HG03064 (cell line): ENCODE measurements around the gene CYLD.

Experiments
- ATAC-seq: cut with Tn5 transposase; IDR thresholded peaks from one replicate; pipeline ENCODE4 v1.9.1; 2021; ENCODE audit warnings: low read depth; ENCODE audit not compliant: unreplicated experiment

The CYLD gene

DNA sequence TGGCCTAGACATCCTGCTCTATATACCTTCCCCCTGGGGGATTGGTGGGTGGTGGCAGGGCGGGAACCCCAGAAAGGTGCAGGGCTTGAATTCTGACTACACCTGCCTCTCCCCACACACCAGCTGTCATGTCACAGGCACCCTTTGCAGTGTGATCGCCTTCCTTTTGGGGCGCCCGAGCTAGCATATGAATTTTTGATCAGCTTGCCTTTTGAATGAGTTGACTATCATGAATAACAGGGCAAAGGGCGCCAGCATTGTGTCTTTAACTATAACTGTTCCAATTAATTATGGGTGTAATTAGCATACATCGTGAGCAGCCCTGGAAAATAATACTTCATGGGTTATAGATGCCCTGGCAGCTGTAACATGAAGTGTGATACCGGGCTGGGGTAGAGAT lies 72.7 kb downstream of the CYLD start:
- ATAC-seq: no peak

DNA sequence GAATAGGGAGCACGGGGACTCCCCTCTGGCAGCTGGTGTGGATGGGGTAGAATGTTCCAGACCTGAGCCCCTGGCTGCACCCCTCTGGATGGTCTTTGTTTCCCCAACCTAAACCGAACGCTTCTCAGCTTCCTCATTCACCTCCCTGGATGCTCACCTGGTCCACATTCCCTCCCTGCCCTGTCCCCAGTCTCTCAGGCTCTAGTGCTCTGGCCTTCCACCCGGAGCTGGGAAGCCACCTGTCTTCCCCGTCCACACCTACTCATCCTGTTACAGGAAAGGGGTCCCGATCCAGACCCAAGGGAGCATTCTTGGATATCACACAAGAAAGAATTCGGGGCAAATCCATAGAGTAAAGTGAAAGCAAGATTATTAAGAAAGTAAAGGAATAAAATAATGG lies 73.5 kb downstream of the CYLD start:
- ATAC-seq: no peak

DNA sequence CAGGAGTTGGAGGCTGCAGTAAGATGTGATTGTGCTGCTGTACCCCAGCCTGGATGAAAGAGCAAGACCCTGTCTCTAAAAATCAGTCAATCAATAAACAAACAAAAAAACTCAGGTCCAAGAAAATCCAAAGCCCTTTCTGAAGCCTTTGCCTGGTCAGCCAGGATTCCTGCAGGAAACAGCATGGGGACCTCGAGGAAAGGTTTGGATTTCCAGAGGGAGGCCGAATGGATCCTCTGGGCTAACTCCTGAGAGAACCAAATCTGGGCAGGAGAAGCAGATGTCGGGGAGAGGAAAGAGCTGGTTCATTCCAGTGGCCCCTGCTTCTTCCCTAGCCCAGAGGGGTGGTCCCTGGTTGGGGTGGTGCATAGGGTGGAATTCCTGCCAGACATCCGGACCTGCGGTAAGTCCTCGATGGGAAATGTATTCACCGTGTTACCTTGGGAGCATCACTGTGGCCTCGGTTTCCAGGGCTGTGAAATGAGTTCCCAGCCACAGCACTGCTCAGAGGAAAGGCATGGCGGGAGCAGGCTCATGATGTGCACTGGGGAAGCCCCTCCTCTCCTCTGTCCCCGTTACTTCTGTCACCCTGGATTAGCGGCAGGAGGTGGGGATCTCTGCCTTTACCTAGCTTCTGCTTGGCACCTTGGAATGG lies 75.1 kb downstream of the CYLD start:
- ATAC-seq: no peak

DNA sequence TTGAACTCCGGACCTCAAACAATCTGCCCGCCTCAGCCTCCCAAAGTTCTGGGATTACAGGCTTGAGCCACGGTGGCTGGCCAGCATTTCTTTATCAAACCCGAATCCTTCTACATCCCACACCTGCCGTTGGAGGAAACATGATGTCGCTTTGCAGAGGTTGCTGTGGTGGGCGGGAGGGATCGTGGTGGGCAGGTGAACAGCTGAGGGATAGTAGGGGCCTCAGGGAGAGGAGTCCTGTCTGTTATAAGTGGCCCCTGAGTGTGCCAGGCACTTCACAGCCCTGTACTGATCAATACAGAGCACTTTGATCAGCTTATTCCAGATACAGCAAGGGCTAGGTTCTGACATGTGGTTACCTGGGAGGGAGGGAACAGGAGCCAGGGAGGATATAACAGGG lies 76.5 kb downstream of the CYLD start:
- no peak for ATAC-seq

DNA sequence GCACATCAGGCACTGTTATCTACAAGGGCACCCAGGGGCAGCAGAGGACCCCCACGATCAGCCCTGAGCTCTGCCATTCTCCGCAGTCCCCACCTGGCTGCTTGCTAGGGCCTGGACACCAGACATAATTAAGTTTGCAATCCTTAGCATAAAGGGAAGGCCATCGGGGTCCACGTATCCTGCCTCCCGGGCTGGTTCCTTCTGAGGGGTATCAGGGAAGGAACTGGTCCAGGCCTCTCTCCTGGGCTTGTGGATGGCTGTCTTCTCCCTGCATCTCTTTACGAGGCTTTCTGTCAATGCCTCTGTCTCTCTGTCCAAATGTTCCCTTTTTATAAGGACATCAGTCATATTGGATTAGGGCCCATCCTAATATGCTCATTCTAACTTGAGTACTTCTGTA lies 77.8 kb downstream of the CYLD start:
- ATAC-seq: no peak

DNA sequence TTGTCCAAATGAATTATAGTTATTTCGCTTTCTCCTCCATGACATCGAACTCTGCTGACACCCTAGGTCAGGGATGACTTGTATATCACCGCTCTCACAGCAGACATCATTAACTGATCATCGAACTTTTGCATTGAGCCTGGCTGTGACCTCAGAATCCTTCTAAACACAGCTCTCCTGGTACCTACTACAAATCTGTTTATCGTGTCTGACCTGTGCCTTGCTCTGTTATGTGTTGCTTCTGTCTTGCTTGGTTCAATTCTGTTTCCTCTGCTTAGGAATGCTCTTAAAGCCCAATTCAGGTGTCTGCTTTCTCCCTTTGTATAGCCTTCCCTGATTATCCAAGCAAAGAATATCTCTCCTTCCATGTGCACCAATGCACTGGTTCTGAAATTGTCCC lies 78.3 kb downstream of the CYLD start:
- ATAC-seq: no peak

DNA sequence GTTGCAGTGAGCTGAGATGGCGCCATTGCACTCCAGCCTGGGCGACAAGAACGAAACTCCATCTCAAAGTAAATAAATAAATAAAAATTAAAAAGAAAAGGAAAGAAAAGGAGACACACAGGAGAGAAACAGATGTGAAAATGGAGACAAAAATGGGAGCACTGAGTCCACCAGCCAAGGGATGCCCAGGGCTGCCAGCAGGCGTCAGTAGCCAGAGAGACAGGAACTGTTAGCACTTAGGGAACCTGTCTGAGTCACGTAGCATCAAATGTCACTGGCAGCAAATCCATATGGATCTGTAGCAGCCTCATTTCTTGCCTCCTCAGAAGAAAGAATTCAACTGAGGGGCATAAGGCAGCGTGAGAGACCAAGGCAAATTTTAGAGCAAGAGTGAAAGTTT lies 79.7 kb downstream of the CYLD start:
- ATAC-seq: no peak

DNA sequence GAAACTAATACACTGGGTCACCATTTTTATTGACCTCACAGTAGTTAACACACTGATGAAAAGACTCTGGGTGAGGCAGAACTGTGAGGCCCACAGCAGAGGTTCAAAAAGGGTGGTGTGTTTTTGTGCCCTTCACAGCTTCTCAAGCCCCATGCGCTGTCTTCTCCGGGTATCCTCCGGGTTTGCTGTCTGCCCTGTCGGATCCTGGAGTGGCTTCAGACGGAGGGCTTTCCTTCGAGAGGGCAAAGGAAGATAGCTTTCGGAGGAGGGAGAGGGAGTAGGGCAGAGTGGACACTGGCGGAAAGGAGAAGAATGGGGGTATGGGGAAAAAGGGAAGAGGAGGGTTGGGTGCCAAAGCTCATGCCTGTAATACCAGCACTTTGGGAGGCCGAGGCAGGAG lies 80.8 kb downstream of the CYLD start:
- no peak for ATAC-seq

DNA sequence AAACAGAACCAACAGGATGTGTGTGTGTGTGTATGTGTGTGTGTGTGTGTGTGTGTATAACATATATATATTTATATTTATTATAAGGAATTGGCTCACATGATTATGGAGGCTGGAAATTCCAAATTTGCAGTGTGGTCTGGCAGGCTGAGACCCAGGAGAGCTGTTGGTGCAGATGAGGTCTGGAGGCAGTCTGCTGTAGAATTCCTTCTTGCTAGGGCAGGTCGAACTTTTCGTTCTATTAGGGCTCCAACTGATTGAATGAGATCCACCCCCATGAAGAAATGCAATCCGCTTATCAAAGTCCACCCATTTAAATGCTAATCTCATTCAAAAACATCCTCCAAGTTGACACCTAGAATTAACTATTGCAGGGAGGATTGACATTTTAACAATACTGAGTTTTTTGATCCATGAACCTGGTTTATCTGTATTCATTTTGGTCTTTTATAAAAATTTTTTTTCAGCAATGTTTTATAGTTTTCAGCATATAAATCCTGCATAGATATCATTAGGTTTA lies 85.0 kb downstream of the CYLD start:
- ATAC-seq: no peak

DNA sequence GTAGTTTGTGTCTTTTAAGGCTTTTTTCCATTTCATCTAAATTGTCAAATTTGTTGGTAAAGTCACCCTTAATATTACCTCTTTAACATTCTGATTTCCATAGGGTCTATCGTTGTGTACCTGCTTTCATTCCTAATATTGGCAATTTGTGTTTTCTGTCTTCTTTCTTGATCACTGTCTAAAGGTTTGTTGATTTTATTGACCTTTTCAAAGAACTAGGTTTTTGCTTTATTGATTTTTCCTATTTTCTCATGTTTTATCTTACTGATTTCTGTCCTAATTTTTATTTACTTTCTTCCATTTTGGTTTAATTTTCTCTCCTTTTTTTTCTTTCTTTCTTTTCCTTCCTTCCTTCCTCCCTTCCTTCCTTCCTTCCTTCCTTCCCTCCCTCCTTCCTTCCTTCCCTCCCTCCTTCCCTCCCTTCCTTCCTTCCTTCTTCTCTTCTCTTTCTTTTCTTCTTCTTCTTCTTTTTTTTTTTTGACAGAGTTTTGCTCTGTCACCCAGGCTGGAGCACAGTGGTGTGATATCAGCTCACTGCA lies 86.3 kb downstream of the CYLD start:
- ATAC-seq: no peak

DNA sequence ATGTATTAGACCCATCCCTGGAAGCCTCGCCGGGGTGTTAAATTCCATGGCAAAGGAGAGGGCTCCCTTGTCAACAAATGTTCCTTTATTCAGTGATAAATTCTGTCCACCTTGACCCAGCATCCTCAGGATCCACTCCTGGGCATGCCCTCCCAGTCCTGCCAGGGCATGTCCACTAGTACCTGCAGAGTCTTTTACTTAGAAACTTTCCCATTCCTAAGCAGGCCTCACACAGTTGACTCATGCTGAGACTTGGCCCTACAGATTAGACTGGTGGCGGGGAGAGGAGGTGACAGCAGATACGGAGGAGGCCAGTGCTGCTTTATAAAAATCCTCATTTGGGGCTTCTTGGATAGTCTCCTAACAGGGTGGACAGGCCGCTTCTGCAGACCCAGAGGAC lies 88.8 kb downstream of the CYLD start:
- no peak for ATAC-seq

DNA sequence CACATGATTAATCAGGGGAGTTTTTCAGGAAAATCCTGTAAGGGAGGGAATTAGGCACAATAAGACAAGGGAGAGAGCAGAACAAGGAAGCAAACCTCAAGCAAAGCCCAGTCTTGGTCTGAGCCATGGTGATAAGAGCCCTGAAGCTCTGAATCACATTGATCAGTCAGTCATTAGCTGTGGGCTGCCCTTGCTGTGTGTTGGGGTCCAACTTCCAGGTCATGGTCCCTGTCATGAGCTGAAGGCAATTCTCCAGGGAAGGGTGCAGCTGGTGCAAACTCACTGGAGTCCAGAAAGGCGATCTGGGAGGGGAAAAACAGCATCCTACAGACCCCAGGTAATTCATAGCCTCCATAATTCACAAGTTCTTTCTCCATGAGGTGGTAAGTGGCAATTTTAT lies 89.9 kb downstream of the CYLD start:
- ATAC-seq: no peak

DNA sequence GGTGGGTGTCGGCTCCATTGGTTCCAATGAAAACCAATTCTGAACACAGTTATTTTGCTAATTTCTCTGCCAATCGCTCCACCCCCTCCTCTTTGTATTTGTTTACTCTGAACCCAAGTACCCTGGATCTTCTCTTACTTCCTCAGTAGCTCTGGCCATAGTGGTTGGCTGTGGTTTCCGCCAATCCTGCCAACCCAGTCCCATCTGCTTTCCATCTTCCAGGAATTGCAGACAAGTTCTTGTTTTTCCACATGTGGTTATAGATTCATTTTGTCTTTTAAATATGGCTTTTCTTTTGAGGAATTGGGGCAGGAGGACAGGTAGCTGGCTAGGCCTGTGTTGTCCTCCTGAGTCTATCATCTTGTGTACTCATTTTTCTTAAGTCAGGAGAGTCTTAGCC lies 92.0 kb downstream of the CYLD start:
- ATAC-seq: no peak

DNA sequence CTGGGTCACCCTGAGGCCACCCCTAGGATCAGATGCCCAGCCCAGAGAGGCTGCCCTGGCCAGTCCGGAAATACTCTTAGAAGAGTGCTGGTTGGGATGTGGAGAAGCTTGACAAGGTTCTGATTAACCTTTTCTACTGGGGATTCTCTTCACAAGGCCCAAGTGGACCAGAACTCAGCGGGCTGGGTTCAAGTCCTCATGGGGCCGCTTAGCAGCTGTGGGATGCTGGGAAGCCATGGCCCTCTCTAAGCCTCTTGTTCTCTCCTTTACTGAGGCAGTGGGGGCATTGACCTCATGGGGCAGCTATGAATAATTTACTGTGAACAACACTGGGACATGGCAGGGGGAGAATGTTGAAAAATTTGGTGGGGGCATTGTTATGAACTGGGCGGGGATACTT lies 92.8 kb downstream of the CYLD start:
- ATAC-seq: no peak

DNA sequence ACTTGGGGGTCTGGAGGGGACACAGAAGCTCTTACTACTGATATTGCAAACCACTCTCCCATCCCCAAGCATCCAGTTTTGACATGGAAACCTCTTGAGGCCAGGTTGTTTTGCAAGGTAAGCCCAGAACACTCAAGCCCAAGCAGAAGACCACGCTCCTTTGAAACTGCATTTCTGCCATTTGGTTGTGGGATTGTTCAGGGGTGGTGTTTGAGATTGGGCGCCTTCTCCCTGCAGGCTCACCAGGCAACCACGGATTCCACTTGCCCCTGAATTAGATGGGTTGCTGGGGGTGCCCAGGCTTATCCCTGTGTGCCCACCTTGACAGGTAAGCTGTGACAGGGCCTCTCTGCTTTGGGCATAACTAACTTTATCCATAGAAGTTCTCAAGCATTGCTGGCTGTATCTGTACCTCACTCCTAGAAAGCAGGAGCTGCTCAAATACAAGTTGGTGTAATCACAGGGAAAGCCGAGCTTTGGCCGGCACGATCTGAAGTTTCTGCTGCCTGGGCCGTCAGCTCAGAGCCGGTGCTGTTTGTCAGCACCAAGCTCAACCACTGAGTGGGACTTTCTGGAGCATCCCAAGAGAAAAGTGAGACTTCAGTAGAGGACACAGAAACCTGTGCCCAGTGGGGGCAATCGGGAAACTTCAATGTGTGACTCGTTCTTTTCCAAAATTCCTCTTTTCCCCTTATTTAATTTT lies 93.6 kb downstream of the CYLD start:
- no peak for ATAC-seq

DNA sequence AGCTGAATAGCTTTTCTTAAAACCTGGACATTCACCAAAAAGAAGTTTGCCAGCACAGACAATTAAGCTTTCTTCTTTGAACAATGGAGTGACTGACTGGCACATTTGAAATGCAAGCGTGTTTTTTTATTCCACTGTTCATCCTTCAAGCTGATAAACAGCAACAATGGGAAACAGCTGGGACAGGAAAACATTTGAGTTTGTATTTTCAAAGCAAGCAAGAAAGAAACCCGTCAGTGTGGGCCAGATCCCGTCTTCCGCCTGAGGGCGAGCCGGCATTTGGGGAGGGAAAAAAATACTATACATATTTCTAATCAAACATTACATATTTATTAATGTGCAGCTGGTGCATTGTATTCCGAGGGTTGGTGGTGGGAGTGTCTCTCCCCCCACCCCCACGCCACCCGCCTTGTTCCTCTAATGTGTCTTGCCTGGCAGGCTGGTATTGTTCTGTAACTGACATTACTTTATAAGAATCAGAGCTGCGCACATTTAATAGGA lies 94.3 kb downstream of the CYLD start:
- no peak for ATAC-seq

DNA sequence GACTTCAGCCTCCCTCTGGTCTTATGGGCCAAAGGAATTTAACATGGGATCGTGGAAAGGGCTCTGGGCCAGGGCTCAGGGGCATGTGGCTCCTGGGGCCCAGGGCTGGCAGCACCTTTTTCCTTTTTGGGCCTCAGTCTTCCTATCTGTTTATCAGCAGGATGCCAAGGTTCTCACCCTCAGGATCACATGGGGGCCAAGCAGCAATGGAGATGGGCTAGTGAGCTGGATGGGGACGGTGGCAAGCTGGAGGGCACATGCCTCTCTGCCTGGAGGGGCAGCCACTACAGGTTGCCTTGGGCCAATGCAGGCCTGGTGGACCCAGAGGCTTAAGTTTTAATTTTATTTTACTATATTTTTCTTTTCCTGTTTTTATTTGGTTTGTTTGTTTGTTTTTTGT lies 95.4 kb downstream of the CYLD start:
- ATAC-seq: no peak

DNA sequence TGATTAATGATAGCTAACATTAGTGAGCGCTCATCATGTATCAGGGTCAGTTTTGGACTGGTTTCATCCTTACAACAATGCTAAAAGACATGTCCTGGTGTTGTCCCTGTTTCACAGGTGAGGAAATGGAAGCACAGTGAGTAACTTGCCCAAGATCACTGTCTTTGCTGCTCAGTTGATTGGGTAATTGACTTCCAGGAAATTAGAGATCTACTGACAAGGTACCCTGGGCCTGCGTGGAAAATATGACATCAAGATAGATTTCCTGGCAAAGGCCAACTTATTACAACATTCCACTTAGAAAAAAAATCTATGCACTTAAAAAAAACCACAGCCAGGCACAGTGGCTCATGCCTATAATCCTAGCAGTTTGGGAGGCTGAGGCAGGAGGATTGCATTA lies 96.3 kb downstream of the CYLD start:
- ATAC-seq: no peak

DNA sequence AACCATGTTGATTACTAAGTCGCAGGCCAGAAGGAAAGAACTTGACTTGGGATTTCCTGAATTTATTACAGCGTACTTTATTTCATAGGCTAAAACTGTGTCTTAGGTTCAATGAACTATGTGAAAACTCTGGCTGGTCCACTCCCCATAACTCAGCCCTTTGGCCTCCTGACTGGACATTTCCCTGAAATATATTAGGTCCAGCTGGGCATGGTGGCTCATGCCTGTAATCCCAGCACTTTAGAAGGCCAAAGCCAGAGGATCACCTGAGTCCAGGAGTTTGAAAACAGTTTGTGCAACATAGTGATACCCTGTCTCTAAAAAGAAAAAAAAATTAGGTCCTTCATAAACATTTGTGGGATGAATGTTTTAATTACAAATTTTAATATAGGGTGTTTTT lies 97.0 kb downstream of the CYLD start:
- no peak for ATAC-seq

DNA sequence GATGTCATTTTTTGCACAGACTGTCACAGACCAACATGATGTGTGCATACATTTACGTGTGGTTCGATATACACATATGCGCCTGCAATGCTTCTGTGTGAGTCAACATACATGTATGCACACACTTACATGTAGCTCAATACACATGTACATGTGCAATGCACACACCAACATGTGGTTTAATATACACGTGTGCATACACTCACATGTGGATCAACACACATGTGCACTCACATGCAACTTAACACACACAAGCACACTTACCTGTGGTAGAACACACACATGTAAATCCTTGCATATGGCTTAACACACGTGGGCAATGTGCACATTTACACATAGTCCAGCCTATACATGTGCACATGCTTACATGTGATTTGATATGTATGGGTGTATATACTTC lies 97.5 kb downstream of the CYLD start:
- ATAC-seq: no peak

DNA sequence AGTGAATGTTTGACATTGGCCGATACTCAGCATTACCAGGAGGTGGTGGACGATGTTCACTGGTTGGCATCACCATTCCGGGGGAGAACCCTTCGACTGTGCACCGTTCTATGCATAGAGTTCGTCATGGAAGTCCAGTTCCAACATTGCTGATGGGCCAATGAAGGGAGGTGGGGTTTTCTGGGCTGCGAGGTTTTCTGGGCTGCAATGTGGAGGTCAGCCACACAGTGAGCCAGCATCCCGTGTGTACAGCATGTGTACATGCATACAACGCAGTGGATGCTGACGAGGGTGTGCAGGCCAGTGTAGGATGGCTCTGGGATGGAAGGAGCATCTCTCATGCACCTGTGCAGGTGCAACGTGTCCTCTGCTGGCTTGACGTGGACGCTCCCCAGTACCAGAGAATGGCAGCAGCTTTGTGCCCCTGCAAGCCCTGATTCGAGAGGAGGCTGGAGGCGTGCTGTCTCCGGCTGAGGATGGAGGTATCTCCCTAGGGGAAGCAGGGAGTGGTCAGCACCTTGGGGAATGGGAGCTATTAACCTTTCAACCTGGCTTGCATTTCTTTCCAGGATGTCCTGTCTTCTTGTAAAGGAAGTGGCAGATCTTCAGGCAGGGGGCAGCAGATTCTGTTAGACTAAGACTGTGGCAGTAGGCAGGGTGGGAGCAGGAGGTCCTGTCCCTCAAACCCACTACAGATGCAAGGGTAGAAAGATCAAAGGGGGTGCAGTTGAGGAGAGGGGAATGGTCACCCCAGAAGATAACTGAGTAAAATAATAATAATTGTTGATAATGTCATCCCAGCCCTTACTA lies 98.2 kb downstream of the CYLD start:
- ATAC-seq: no peak
